A673 (cell line): ENCODE results near the gene DSTYK.

Experiments used
- CTCF ChIP-seq: fragments of 300-800, 200-600 bp; sonication (generic); conservative IDR thresholded peaks from 2 replicates; pipeline ENCODE4 v1.5.1; 2017; ENCODE audit warnings: low read depth, mild to moderate bottlenecking, antibody characterized with exemption, low read length, moderate library complexity, mixed read lengths
- EZH2 ChIP-seq: fragments of 200-600 bp; sonication (generic); IDR thresholded peaks from 2 replicates; pipeline ENCODE4 v1.6.1; 2017; ENCODE audit warnings: borderline replicate concordance, low read depth, mild to moderate bottlenecking, mixed read lengths, antibody characterized with exemption, low read length; ENCODE audit not compliant: poor library complexity, severe bottlenecking

- TF ChIP-seq EZH2 (no peak), CTCF (no peak)
Observed at GRCh38 chr1:205236526-205236925, 25.0 kb upstream of the DSTYK start.
